ENCODE measurements around the gene FUT9. TPM values are rescaled to one million over a fixed set of nuclear protein-coding genes. Genes with fewer than 3 reads are reported as not detected.

Gene FUT9
- total RNA-seq, 1 experiment from 2014 or later: not detected

DNA sequence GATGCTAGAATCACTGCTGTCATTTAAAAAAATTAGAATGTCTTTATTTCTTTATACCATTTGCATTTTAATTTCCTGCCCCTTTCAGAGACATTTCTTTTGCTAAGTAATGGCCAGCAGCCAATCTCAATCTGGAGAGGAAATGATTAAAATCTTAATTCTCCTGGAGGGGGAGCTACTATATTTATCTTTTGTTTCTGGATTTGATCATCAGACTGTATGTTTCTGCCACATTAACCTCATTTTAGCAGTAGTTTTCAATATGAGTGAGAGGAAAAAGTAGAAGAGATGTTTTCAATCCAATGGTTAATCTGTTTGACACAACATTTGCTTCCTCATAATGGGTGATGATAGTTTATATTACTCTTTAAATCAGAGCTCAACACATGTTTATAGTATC lies 138.0 kb downstream of the FUT9 start:
- Mint-ChIP-seq H3K27me3 (ENCODE audit: insufficient read depth, unreplicated experiment) (peaks cover 50% of the 10 kb centered on the region), H3K4me1 (ENCODE audit: insufficient read depth, unreplicated experiment) (no peaks in the 10 kb centered on the region), H3K27ac (ENCODE audit: low read depth, unreplicated experiment) (no peak overlapping the region), H3K4me3 (ENCODE audit: unreplicated experiment) (no peak overlapping the region), H3K9me3 (ENCODE audit: unreplicated experiment) (no peaks in the 10 kb centered on the region), H3K36me3 (ENCODE audit: insufficient read depth, unreplicated experiment) (no peaks in the 10 kb centered on the region)
- TF ChIP-seq, protein P1, sequence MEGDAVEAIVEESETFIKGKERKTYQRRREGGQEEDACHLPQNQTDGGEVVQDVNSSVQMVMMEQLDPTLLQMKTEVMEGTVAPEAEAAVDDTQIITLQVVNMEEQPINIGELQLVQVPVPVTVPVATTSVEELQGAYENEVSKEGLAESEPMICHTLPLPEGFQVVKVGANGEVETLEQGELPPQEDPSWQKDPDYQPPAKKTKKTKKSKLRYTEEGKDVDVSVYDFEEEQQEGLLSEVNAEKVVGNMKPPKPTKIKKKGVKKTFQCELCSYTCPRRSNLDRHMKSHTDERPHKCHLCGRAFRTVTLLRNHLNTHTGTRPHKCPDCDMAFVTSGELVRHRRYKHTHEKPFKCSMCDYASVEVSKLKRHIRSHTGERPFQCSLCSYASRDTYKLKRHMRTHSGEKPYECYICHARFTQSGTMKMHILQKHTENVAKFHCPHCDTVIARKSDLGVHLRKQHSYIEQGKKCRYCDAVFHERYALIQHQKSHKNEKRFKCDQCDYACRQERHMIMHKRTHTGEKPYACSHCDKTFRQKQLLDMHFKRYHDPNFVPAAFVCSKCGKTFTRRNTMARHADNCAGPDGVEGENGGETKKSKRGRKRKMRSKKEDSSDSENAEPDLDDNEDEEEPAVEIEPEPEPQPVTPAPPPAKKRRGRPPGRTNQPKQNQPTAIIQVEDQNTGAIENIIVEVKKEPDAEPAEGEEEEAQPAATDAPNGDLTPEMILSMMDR (IDR thresholded peaks at IDR 0.05; ENCODE audit: unreplicated experiment): no peak
- intact Hi-C loops (cut with micrococcal nuclease): no loop called here
- no TSS peak for BruUV-seq (replicated peaks)
- no peak for DNase-seq (ENCODE audit: unreplicated experiment)
- POLR2A ChIA-PET: no interaction called here
- CTCF ChIA-PET: no interaction called here

DNA sequence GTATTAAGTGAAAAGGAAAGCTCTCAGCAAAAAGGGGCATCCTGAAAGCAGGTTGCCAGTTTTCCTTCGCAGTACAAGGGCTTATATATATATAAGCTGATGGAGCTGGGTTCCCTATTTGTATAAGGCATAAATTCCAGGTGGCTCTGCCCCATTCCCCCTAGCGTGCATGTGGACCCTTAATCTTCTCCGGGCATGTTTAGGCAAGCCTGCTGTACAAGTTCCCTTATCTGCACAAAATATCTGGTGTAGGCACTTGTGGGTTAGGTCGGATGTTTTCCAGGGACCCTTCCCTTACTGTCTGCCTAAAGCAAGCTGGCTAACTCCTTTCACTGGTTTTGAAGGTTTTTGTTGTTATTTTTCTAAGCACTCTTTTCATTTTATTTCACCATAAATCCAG lies 140.7 kb downstream of the FUT9 start:
- TF ChIP-seq, protein P1 (IDR thresholded peaks at IDR 0.05; ENCODE audit: unreplicated experiment): no peak
- Mint-ChIP-seq H3K27me3 (ENCODE audit: insufficient read depth, unreplicated experiment) (peaks cover 39% of the 10 kb centered on the region), H3K4me1 (ENCODE audit: insufficient read depth, unreplicated experiment) (no peaks in the 10 kb centered on the region), H3K36me3 (ENCODE audit: insufficient read depth, unreplicated experiment) (no peaks in the 10 kb centered on the region), H3K4me3 (ENCODE audit: unreplicated experiment) (no peak overlapping the region), H3K27ac (ENCODE audit: low read depth, unreplicated experiment) (no peak overlapping the region), H3K9me3 (ENCODE audit: unreplicated experiment) (no peaks in the 10 kb centered on the region)
- BruUV-seq (replicated peaks): no TSS peak
- POLR2A ChIA-PET: no interaction called here
- CTCF ChIA-PET: interaction anchor here (1.0 kb wide), 1 partner anchor 28 kb away, joined by 3 read pairs; no protein-coding TSS in a partner anchor
- no peak for DNase-seq (ENCODE audit: unreplicated experiment)
- intact Hi-C loops (cut with micrococcal nuclease): no loop called here

DNA sequence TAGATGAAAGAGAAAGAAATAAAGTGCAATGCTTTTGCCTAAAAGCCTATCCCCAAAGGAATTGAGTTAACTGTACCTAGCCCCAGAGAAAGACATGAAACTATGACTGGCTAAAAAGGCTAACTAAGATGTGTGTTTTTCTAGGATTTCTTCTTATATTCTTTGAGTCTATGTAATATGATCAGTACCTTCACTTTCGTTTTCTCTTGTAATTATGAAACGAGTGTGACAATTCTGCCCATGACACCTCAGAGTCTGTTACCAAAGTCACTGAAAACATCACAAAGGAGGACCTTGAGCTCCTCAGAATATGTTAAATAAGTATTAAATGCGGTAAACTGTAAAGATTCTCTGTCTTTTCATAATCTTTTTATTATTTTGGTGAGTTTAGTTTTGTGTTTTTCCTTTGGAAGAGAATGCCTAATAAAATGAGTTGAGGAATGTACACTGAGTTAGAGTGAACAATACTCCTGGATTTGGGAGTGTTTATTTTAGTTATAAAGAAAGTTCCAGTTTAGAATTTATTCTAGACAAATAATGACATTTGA lies 141.3 kb downstream of the FUT9 start:
- DNase-seq (ENCODE audit: unreplicated experiment): peak; percentile 4
- Mint-ChIP-seq H3K4me1 (ENCODE audit: insufficient read depth, unreplicated experiment) (no peaks in the 10 kb centered on the region), H3K36me3 (ENCODE audit: insufficient read depth, unreplicated experiment) (no peaks in the 10 kb centered on the region), H3K9me3 (ENCODE audit: unreplicated experiment) (no peaks in the 10 kb centered on the region), H3K27me3 (ENCODE audit: insufficient read depth, unreplicated experiment) (peaks cover 39% of the 10 kb centered on the region), H3K27ac (ENCODE audit: low read depth, unreplicated experiment) (no peak overlapping the region), H3K4me3 (ENCODE audit: unreplicated experiment) (no peak overlapping the region)
- intact Hi-C loops (cut with micrococcal nuclease): no loop called here
- TF ChIP-seq, protein P1 (IDR thresholded peaks at IDR 0.05; ENCODE audit: unreplicated experiment): no peak
- BruUV-seq (replicated peaks): no TSS peak
- ChIA-PET CTCF (interaction anchor here (0.6 kb wide), 1 partner anchor 875 kb away, joined by 3 read pairs; no protein-coding TSS in a partner anchor), POLR2A (no interaction called here)

DNA sequence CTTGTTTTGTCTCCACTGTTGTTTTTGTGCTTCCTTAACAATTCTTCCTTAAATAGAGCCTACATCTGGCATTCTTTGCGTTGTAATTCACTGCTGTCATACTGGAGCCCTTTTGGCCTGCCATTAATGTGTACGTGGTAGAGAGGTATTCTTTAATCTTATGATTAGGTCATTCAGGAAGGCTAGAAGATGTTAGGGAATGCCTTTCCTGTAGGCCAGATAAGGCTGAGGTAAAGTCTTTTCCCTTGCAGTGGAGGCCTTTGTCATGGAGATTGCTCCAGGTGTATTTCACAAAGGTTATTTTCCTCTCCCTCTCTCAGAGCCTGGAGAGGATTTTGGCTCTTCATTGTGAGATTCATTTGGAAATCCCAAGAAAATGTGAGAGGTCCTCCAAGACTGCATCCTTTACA lies 146.9 kb downstream of the FUT9 start:
- POLR2A ChIA-PET: no interaction called here

More for the DNA sequence above, 146.9 kb downstream of the FUT9 start:
- intact Hi-C loops (cut with micrococcal nuclease): no loop called here
- TF ChIP-seq, protein P1 (IDR thresholded peaks at IDR 0.05; ENCODE audit: unreplicated experiment): no peak
- no peak for DNase-seq (ENCODE audit: unreplicated experiment)
- no TSS peak for BruUV-seq (replicated peaks)
- no peak overlapping the region for H3K4me3 Mint-ChIP-seq (ENCODE audit: unreplicated experiment)
- no peaks in the 10 kb centered on the region for H3K36me3 Mint-ChIP-seq (ENCODE audit: insufficient read depth, unreplicated experiment)
- H3K27ac Mint-ChIP-seq (ENCODE audit: low read depth, unreplicated experiment): no peak overlapping the region
- no peaks in the 10 kb centered on the region for H3K4me1 Mint-ChIP-seq (ENCODE audit: insufficient read depth, unreplicated experiment)
- CTCF ChIA-PET: no interaction called here
- H3K27me3 Mint-ChIP-seq (ENCODE audit: insufficient read depth, unreplicated experiment): peaks cover 18% of the 10 kb centered on the region
- peaks cover 5% of the 10 kb centered on the region for H3K9me3 Mint-ChIP-seq (ENCODE audit: unreplicated experiment)
